AG10803 (cell line): ENCODE results near the gene MICU1.

ENCODE experiments used
- DNase-seq: peaks from one replicate; pipeline ENCODE4 v3.0.0; 2010; ENCODE audit warnings: low read depth
- H3K4me3 ChIP-seq: 2 replicates; pipeline ENCODE4 v1.5.1; 2011; ENCODE audit warnings: mild to moderate bottlenecking, low read length, control low read depth
- CTCF ChIP-seq: conservative IDR thresholded peaks from 2 replicates; pipeline ENCODE4 v1.5.1; 2011; ENCODE audit warnings: mild to moderate bottlenecking, low read length, control low read depth, inconsistent platforms

MICU1 gene

GRCh38 chr10:72323108-72323749, 302.6 kb downstream of the MICU1 start:
- DNase-seq = no peak
- no peak for TF ChIP-seq CTCF
- no peak overlapping the region for H3K4me3 ChIP-seq

- no peak for DNase-seq
- H3K4me3 ChIP-seq = no peak overlapping the region
- no peak for TF ChIP-seq CTCF
Measured at GRCh38 chr10:72322280-72323058, 303.4 kb downstream of the MICU1 start.

- TF ChIP-seq CTCF = no peak
- no peak overlapping the region for H3K4me3 ChIP-seq
- DNase-seq = no peak
Measured at GRCh38 chr10:72322030-72322279, 303.9 kb downstream of the MICU1 start.

- DNase-seq = no peak
- TF ChIP-seq CTCF = no peak
- H3K4me3 ChIP-seq = peak overlapping the region; percentile 49
Measured at GRCh38 chr10:72321248-72322029, 304.4 kb downstream of the MICU1 start.

- DNase-seq = peak; percentile 100
- H3K4me3 ChIP-seq = peak overlapping the region; percentile 49
- no peak for TF ChIP-seq CTCF
Measured at GRCh38 chr10:72320676-72321247, 305.1 kb downstream of the MICU1 start.

- H3K4me3 ChIP-seq = peak overlapping the region; percentile 51
- DNase-seq = peak; percentile 94
- no peak for TF ChIP-seq CTCF
Measured at GRCh38 chr10:72319416-72320254, 306.2 kb downstream of the MICU1 start.
